Measurements from ENCODE around the gene ZNF512B. TPM values are rescaled to one million over a fixed set of nuclear protein-coding genes. Genes with fewer than 3 reads are reported as not detected.

ZNF512B gene
- total RNA-seq, 1 donor from 2014 or later: 8.9 TPM

Other genes starting within 250 kb of the ZNF512B start
- 1.2 TPM for gene LIME1, start 233.3 kb downstream of the ZNF512B start, total RNA-seq (ENCODE audit: insufficient read depth, low replicate concordance)
- 15.2 TPM for gene SLC2A4RG, start 230.2 kb downstream of the ZNF512B start, total RNA-seq (ENCODE audit: insufficient read depth, low replicate concordance)
- 1.7 TPM for gene ZBTB46, start 138.7 kb downstream of the ZNF512B start, total RNA-seq (ENCODE audit: insufficient read depth, low replicate concordance)
- not detected for gene ABHD16B, start 108.4 kb downstream of the ZNF512B start, total RNA-seq (ENCODE audit: insufficient read depth, low replicate concordance)
- 72.2 TPM for gene TPD52L2, start 104.7 kb downstream of the ZNF512B start, total RNA-seq (ENCODE audit: insufficient read depth, low replicate concordance)
- gene DNAJC5, start 74.8 kb downstream of the ZNF512B start, total RNA-seq (ENCODE audit: insufficient read depth, low replicate concordance): 25.5 TPM
- gene UCKL1, start 13.5 kb downstream of the ZNF512B start, total RNA-seq (ENCODE audit: insufficient read depth, low replicate concordance): 48.2 TPM
- gene SAMD10, start 9.7 kb upstream of the ZNF512B start, total RNA-seq (ENCODE audit: insufficient read depth, low replicate concordance): 0.24 TPM
- 44.1 TPM for gene PRPF6, start 11.2 kb upstream of the ZNF512B start, total RNA-seq (ENCODE audit: insufficient read depth, low replicate concordance)
- gene C20orf204, start 66.3 kb upstream of the ZNF512B start, total RNA-seq (ENCODE audit: insufficient read depth, low replicate concordance): 1.2 TPM
- 8.7 TPM for gene SOX18, start 79.7 kb upstream of the ZNF512B start, total RNA-seq (ENCODE audit: insufficient read depth, low replicate concordance)
- 20.9 TPM for gene TCEA2, start 93.3 kb upstream of the ZNF512B start, total RNA-seq (ENCODE audit: insufficient read depth, low replicate concordance)
- gene RGS19, start 109.6 kb upstream of the ZNF512B start, total RNA-seq (ENCODE audit: insufficient read depth, low replicate concordance): 31.5 TPM
- gene OPRL1, start 110.2 kb upstream of the ZNF512B start, total RNA-seq (ENCODE audit: insufficient read depth, low replicate concordance): 2.9 TPM
- gene LKAAEAR1, start 114.5 kb upstream of the ZNF512B start, total RNA-seq (ENCODE audit: insufficient read depth, low replicate concordance): 3.4 TPM
- gene NPBWR2, start 137.6 kb upstream of the ZNF512B start, total RNA-seq (ENCODE audit: insufficient read depth, low replicate concordance): 3.9 TPM
- gene MYT1, start 194.5 kb upstream of the ZNF512B start, total RNA-seq (ENCODE audit: insufficient read depth, low replicate concordance): 1.2 TPM

Data from umbilical cord (tissue), 1 donor.